ENCODE results near the gene MYO10.

The MYO10 gene

DNA sequence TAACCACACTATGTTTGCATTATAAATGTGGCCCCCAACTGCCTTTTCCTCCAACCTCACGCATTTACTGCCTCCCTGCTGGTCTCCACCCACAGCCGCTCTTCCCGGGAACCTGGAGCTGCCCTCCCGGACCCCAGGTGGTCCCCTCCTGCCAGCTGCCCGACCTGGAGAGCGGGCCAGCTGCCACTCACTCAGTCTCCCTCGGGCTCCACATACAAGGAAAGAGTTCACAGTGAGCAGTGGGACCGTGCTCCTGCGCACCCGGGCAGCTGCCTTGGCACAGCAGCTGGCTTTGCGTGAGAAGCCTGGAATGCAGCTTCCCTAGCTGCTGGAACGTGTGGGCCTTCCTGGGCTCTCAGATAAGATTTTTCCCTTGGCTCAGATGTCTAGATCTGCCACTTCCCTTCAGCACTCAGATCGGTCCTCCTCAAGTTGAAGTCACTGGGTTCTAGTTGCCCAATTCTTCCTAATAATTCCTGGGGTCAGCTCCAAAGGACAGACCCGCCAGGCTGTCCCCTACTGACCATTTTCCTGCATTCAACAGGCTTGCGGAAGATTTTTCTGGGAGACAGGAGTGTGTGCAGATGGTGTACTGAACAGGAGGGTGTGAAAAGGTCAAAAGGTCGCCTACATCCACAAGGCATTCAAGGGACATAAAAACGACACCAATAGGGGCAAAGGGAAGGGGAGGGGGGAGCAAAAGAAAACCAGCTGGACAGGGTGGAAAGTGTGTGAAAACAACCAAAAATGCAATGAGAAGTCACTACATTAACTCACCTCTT lies 69.1 kb downstream of the MYO10 start:
- DNase-seq (ENCODE audit: low read depth), result no peak
- TF ChIP-seq, protein P1, sequence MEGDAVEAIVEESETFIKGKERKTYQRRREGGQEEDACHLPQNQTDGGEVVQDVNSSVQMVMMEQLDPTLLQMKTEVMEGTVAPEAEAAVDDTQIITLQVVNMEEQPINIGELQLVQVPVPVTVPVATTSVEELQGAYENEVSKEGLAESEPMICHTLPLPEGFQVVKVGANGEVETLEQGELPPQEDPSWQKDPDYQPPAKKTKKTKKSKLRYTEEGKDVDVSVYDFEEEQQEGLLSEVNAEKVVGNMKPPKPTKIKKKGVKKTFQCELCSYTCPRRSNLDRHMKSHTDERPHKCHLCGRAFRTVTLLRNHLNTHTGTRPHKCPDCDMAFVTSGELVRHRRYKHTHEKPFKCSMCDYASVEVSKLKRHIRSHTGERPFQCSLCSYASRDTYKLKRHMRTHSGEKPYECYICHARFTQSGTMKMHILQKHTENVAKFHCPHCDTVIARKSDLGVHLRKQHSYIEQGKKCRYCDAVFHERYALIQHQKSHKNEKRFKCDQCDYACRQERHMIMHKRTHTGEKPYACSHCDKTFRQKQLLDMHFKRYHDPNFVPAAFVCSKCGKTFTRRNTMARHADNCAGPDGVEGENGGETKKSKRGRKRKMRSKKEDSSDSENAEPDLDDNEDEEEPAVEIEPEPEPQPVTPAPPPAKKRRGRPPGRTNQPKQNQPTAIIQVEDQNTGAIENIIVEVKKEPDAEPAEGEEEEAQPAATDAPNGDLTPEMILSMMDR (IDR thresholded peaks at IDR 0.05; ENCODE audit: insufficient read depth, low read depth, low read length, missing control alignments), result no peak
- H3K4me3 ChIP-seq (ENCODE audit: low read length), result no peak overlapping the region

DNA sequence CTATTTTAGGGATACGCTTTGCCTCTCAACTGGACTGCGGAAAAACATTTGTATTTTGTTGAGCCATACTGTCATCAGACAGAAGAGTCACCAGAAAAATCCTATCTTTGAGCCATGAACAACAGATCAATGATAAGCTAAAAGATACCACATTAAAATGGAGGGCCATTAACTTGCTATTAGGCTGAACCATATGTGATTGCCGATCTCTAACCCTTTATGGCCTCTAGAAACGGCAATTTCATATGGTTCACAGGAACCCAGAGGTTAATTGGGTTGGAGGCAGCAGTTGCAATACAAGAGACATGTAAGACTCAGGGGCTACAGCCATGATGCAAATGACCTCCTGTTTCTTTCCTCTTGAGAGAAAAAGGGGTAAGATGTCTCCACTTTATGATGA lies 69.8 kb downstream of the MYO10 start:
- TF ChIP-seq, protein P1 (IDR thresholded peaks at IDR 0.05; ENCODE audit: insufficient read depth, low read depth, low read length, missing control alignments), result no peak
- H3K4me3 ChIP-seq (ENCODE audit: low read length), result no peak overlapping the region
- DNase-seq (ENCODE audit: low read depth), result no peak

DNA sequence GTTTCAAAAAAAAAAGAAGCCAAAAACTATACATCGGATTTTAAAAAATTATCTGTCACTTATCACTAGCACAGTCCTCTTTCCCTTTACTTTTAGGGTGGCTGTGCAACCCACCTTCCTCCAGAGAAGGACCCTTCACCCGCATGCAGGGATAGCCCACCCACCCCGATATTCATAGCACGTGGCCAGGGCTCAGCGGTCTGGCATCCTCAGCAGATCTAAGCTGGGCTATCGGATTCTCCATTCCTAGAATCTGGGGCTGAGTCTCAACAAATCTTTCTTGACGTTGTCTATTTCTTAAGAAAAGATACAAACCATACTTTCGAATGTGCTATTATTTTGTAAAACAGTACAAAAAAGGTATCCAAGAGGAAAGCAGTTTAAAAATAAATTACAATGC lies 70.9 kb downstream of the MYO10 start:
- TF ChIP-seq, protein P1 (IDR thresholded peaks at IDR 0.05; ENCODE audit: insufficient read depth, low read depth, low read length, missing control alignments), result no peak
- no peak for DNase-seq (ENCODE audit: low read depth)
- no peak overlapping the region for H3K4me3 ChIP-seq (ENCODE audit: low read length)

DNA sequence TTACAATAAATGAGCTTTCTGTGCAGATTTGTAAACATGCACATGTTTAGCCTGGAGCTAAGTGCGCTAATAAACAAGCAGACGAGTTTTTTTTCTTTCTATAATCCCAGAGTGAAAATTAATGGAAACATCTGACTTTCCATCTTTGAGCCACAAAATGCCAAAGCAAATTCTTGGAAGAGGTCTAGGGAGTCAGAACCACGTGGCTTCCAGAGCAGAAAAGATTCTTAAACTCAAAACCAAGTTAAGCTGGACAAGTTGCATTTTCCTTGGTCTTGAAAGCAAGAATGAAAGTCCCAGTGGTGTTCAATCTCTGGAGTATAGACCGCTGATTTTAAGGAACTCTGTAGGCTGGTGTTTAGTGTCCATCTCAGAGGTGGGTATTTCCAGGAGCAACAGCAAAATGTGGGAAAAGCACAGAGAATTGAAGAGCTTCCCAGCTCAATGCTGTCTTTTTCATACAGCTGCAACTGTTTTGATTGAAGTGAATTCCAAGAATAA lies 71.4 kb downstream of the MYO10 start:
- H3K4me3 ChIP-seq (ENCODE audit: low read length), result no peak overlapping the region
- no peak for DNase-seq (ENCODE audit: low read depth)
- TF ChIP-seq, protein P1 (IDR thresholded peaks at IDR 0.05; ENCODE audit: insufficient read depth, low read depth, low read length, missing control alignments), result no peak

DNA sequence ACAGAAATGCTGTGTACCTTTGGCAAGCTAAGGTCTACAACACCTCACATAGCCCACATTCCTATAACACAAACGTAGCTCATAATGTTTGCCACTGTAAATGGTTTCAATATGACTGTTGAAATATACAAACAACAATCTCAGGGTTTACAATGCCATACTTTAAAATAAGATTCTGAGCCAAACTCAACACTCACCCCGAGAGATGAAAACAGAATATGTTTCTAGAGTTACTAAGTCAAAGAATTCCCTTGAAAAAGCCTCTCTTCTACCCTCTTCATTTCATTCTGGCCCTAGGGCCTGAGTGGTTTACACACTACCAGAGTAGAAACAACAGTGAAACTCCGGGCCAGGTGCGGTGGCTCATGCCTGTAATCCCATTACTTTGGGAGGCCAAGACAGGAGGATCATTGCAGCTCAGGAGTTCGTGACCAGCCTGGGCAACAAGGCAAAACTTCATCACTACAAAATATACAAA lies 72.6 kb downstream of the MYO10 start:
- H3K4me3 ChIP-seq (ENCODE audit: low read length), result no peak overlapping the region
- DNase-seq (ENCODE audit: low read depth), result no peak
- TF ChIP-seq, protein P1 (IDR thresholded peaks at IDR 0.05; ENCODE audit: insufficient read depth, low read depth, low read length, missing control alignments), result no peak

DNA sequence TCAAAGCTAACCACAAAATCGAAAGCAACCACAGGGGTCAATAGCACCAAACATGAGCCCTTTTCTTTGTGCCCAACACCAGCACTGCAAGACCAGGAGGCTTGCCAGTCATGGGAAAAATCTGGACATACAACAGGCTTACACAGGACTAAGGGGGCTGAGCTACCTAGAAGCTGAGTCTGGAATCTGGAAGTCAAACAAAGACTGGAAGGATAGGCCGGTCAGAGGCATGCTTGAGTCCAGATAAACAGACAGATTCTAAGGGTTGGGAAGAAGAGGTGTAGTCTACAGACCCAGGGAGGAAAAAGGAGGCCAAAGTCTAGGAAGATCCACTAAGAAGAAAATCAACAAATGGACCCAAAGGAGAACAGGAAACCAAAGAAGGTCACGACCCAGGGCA lies 73.3 kb downstream of the MYO10 start:
- no peak overlapping the region for H3K4me3 ChIP-seq (ENCODE audit: low read length)
- no peak for DNase-seq (ENCODE audit: low read depth)
- TF ChIP-seq, protein P1 (IDR thresholded peaks at IDR 0.05; ENCODE audit: insufficient read depth, low read depth, low read length, missing control alignments), result no peak

DNA sequence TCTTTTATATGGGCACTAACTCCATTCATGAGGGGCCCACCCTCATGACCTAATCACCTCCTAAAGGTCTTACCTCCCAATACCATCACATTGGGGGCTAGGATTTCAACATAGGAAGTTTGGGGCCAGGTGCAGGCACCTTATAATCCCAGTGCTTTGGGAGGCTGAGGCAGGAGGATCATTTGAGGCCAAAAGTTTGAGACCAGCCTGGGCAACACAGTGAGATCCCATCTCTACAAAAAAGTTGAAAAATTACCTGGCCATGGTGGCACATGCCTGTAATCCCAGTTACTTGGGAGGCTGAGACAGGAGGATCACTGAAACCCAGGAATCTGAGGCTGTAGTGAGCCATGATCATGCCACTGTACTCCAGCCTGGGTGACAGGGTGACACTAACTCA lies 76.7 kb downstream of the MYO10 start:
- no peak overlapping the region for H3K4me3 ChIP-seq (ENCODE audit: low read length)
- TF ChIP-seq, protein P1 (IDR thresholded peaks at IDR 0.05; ENCODE audit: insufficient read depth, low read depth, low read length, missing control alignments), result no peak
- DNase-seq (ENCODE audit: low read depth), result no peak
